Skeletal muscle tissue (tissue), 4 donors: ENCODE measurements around the gene PARP15. TPM values are rescaled to one million over a fixed set of nuclear protein-coding genes. Genes with fewer than 3 reads are reported as not detected.
"Not testable (repeated sequence)": the region's sequence is repeated elsewhere in the genome, so short reads cannot be mapped to it uniquely, and the experiment has no call there.

Experiments used
- H3K27ac ChIP-seq: one replicate; pipeline ENCODE4 v1.7.0; 2013; ENCODE audit warnings: mild to moderate bottlenecking, low read depth, low read length, inconsistent platforms
- H3K27me3 ChIP-seq, 3 donors: one replicate each; pipeline ENCODE4 v1.7.0; 2013; ENCODE audit warnings: low read length in 3 of 3; ENCODE audit not compliant: control insufficient read depth in 3 of 3, insufficient read depth in 3 of 3
- H3K36me3 ChIP-seq, 3 donors: one replicate each; pipeline ENCODE4 v1.7.0; 2013; ENCODE audit warnings: low read length in 3 of 3; ENCODE audit not compliant: control insufficient read depth in 3 of 3, insufficient read depth in 3 of 3
- H3K4me1 ChIP-seq, 3 donors: one replicate each; pipeline ENCODE4 v1.7.0; 2013; ENCODE audit warnings: low read length in 3 of 3, mild to moderate bottlenecking in 3 of 3; ENCODE audit not compliant: control insufficient read depth in 3 of 3, insufficient read depth in 3 of 3
- H3K4me3 ChIP-seq, 3 donors: one replicate each; pipeline ENCODE4 v1.7.0; 2013; ENCODE audit warnings: low read length in 3 of 3
- H3K9ac ChIP-seq, 3 donors: one replicate each; pipeline ENCODE4 v1.7.0; 2013; ENCODE audit warnings: low read length in 3 of 3, mild to moderate bottlenecking in 3 of 3, moderate library complexity in 2 of 3, low read depth in 1 of 3
- H3K9me3 ChIP-seq, 3 donors: one replicate each; pipeline ENCODE4 v1.7.0; 2013; ENCODE audit warnings: low read length in 3 of 3; ENCODE audit not compliant: control insufficient read depth in 3 of 3
- total RNA-seq: library from RNA; depleted of rRNA; stranded (reverse); fragments of >200 nt; gene quantifications from one replicate; pipeline ENCODE4 v1.2.3, GENCODE V29; 2014
- donor health status: Osteomylitis.

PARP15 gene
- total RNA-seq, 1 donor from 2014 or later = 2.6 TPM

DNA sequence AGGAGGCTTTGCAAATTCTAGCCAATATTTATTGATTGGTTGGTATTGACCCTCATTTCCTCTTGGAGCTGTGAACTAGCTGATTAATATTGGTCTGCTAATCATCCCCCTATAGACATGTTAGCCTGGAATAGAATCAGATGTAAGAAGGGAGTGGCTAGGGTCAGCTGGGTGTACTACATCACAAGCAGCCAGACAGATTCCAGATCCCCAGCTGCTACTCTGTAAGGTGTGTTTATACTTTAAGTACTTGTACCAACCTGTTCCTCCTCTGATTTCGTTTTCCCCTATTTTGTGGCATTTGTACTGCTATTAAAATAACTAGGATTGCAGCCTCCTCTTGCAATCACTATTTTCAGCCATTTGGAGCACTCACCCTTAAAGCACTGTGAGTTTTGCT, 49.9 kb downstream of the PARP15 start:
- no peak overlapping the region for H3K9ac ChIP-seq
- no peaks in the 10 kb centered on the region for H3K27me3 ChIP-seq
- no peak overlapping the region for H3K4me3 ChIP-seq
- no peaks in the 10 kb centered on the region for H3K4me1 ChIP-seq
- H3K27ac ChIP-seq = no peak overlapping the region
- H3K36me3 ChIP-seq = no peaks in the 10 kb centered on the region
- H3K9me3 ChIP-seq = no peaks in the 10 kb centered on the region

DNA sequence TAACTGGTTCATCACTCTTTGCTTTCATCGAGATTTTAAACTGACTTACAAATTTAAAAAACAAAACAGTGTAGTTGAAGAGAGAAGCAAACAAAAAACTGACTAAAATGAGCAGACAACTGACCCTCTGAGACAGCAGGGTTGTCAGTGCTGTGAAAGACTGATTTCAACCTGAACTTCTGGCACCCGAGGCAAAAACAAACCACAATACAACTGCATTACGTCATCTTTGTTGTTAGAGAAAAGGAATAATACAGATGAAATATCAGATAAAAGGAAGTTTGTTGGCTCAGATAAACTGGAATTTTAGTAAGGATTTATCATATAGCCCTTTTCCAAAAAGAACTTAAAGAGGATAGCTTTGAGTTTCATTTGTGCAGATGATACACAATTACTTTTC, 51.1 kb downstream of the PARP15 start:
- no peak overlapping the region for H3K4me3 ChIP-seq
- no peak overlapping the region for H3K9ac ChIP-seq
- no peaks in the 10 kb centered on the region for H3K36me3 ChIP-seq
- H3K27ac ChIP-seq = no peak overlapping the region
- H3K27me3 ChIP-seq = no peaks in the 10 kb centered on the region
- H3K9me3 ChIP-seq = no peaks in the 10 kb centered on the region
- H3K4me1 ChIP-seq = no peaks in the 10 kb centered on the region

- Histone ChIP-seq H3K9ac (no peak overlapping the region), H3K9me3 (no peaks in the 10 kb centered on the region), H3K27me3 (no peaks in the 10 kb centered on the region), H3K36me3 (no peaks in the 10 kb centered on the region), H3K4me3 (no peak overlapping the region), H3K27ac (no peak overlapping the region), H3K4me1 (no peaks in the 10 kb centered on the region)
Observed at GRCh38 chr3:122629763-122630162, 52.3 kb downstream of the PARP15 start.

DNA sequence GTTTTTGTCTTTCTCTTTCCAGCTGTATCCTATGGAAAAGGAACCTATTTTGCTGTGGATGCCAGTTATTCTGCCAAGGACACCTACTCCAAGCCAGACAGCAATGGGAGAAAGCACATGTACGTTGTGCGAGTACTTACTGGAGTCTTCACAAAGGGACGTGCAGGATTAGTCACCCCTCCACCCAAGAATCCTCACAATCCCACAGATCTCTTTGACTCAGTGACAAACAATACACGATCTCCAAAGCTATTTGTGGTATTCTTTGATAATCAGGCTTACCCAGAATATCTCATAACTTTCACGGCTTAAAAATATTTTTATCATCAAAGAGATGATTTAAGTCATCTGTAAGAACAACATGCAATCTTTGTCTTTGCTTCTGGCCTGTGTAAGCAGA, 58.3 kb downstream of the PARP15 start:
- no peaks in the 10 kb centered on the region for H3K27me3 ChIP-seq
- no peak overlapping the region for H3K4me3 ChIP-seq
- no peaks in the 10 kb centered on the region for H3K4me1 ChIP-seq
- no peak overlapping the region for H3K27ac ChIP-seq
- peaks cover 0 to 5% (median 0%) of the 10 kb centered on the region in 3 donors for H3K36me3 ChIP-seq
- no peaks in the 10 kb centered on the region for H3K9me3 ChIP-seq
- H3K9ac ChIP-seq = no peak overlapping the region

DNA sequence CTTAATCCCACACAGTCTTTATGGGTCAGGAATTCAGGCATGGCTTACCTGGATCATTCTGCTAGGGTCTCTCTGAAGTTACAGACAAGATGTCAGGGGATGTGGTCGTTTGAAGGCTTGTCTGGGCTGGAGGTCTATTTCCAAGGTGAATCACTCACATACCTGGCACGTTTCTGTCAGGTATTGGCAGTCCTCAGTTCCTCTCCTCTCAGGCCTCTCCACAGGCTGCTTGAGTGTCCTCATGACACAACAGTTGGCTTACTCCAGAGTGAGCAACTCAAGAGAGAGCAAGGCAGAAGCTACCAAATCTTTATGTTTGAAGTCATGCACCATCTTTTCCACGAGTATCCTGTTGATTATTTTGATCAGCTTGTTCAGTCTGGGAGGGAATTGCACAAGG, 59.2 kb downstream of the PARP15 start:
- Histone ChIP-seq H3K4me3 (no peak overlapping the region), H3K27ac (no peak overlapping the region), H3K36me3 (peaks cover 0 to 5% (median 0%) of the 10 kb centered on the region in 3 donors), H3K27me3 (no peaks in the 10 kb centered on the region), H3K9me3 (no peaks in the 10 kb centered on the region), H3K4me1 (no peaks in the 10 kb centered on the region), H3K9ac (no peak overlapping the region)

- Histone ChIP-seq H3K9ac (no peak overlapping the region), H3K4me1 (no peaks in the 10 kb centered on the region), H3K4me3 (no peak overlapping the region), H3K36me3 (peaks cover 0 to 2% (median 0%) of the 10 kb centered on the region in 3 donors), H3K27me3 (no peaks in the 10 kb centered on the region), H3K9me3 (no peaks in the 10 kb centered on the region), H3K27ac (no peak overlapping the region)
Observed at GRCh38 chr3:122640437-122640999, 63.1 kb downstream of the PARP15 start.

- Histone ChIP-seq H3K36me3 (no peaks in the 10 kb centered on the region), H3K4me3 (no peak overlapping the region), H3K9me3 (no peaks in the 10 kb centered on the region), H3K4me1 (no peaks in the 10 kb centered on the region), H3K27ac (no peak overlapping the region), H3K9ac (no peak overlapping the region), H3K27me3 (no peaks in the 10 kb centered on the region)
Observed at GRCh38 chr3:122642935-122643334, 65.5 kb downstream of the PARP15 start.

DNA sequence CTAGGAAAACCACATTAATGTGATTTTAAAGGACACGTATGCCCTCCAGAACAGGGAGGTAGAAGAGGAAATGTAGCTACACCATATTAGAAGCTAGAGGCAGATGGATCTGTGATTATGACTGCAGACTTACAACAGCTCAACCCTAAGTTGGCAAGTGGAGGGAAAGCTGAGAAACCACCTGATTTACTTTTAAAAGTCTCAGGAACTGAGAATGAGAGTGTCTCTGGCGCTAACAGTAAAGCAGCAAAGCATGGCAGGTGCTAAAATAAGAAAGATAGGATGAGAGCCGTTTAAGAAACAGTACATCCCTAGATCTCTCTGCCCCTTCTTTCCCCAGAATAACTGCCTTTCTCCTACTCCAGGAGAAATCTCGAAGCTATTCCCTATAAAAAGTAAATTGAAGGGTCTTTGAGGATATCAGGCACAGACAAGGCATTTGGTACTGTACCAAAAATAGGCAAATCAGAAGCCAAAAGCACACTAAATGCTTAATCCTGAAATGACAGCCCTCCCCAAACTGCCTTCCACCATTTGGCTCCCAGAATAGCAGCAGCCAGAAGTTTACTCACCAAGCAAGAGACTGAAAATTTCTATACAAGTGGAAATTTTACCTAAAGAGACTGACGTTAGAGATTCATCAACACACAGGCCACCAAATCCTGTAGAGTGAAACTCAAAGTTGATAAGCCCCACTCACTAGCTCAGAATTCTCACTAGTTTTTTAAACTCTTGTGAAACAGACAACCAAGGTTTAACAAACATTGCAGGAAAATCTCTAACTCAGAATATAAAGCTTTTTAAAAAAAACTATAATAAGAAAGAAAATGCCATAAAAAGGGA, 68.9 kb downstream of the PARP15 start:
- peak overlapping the region in 2 of 3 donors; percentile 32 to 41 for H3K4me3 ChIP-seq
- no peaks in the 10 kb centered on the region for H3K36me3 ChIP-seq
- H3K27ac ChIP-seq = no peak overlapping the region
- no peaks in the 10 kb centered on the region for H3K27me3 ChIP-seq
- no peaks in the 10 kb centered on the region for H3K4me1 ChIP-seq
- H3K9ac ChIP-seq = no peak overlapping the region
- no peaks in the 10 kb centered on the region for H3K9me3 ChIP-seq

- H3K4me1 ChIP-seq = not testable (repeated sequence)
Observed at GRCh38 chr3:122651233-122651907, 73.9 kb downstream of the PARP15 start.

GRCh38 chr3:122651962-122652361, 74.5 kb downstream of the PARP15 start:
- H3K27me3 ChIP-seq, H3K4me1 ChIP-seq: not testable (repeated sequence)

More at GRCh38 chr3:122651233-122651907, 73.9 kb downstream of the PARP15 start:
- not testable (repeated sequence) for H3K27ac ChIP-seq, H3K9me3 ChIP-seq, H3K36me3 ChIP-seq, H3K27me3 ChIP-seq, H3K9ac ChIP-seq, H3K4me3 ChIP-seq

More at GRCh38 chr3:122651962-122652361, 74.5 kb downstream of the PARP15 start:
- not testable (repeated sequence) for H3K4me3 ChIP-seq, H3K9ac ChIP-seq, H3K9me3 ChIP-seq, H3K27ac ChIP-seq, H3K36me3 ChIP-seq
